Breast epithelium (tissue), 3 donors: ENCODE results near the gene MORN4.
"Not testable (repeated sequence)": the region's sequence is repeated elsewhere in the genome, so short reads cannot be mapped to it uniquely, and the experiment has no call there.

ENCODE experiments used
- CTCF ChIP-seq, 3 donors: fragments of 450-650 bp; IDR thresholded peaks; one replicate each; pipeline ENCODE4 v1.5.1; 2016 to 2017; ENCODE audit warnings: antibody characterized with exemption in 3 of 3, mild to moderate bottlenecking in 3 of 3, moderate library complexity in 3 of 3
- POLR2A ChIP-seq: fragments of 450-650 bp; IDR thresholded peaks from one replicate; pipeline ENCODE4 v1.6.1; 2016; ENCODE audit warnings: antibody characterized with exemption, mild to moderate bottlenecking, moderate library complexity
- POLR2AphosphoS5 ChIP-seq, 3 donors: sonication (generic); formaldehyde crosslinking; IDR thresholded peaks; one replicate each; pipeline ENCODE4 v1.6.1; 2017; ENCODE audit warnings: antibody characterized with exemption in 3 of 3

- TF ChIP-seq CTCF (IDR thresholded peaks at IDR 0.05); POLR2AphosphoS5 (IDR thresholded peaks at IDR 0.05); POLR2A: not testable (repeated sequence)
Observed at GRCh38 chr10:97649405-97649750, 16.1 kb upstream of the MORN4 start.
